Osteoblast (primary cell): Measurements from ENCODE around the gene VSTM1. TPM values are rescaled to one million over a fixed set of nuclear protein-coding genes. Genes with fewer than 3 reads are reported as not detected.

Source experiments
- DNase-seq: peaks from one replicate; pipeline ENCODE4 v3.0.0; 2011; ENCODE audit warnings: low spot score, mixed read lengths; ENCODE audit not compliant: insufficient read length; ENCODE audit errors: missing footprints
- H2AFZ ChIP-seq: 2 replicates; pipeline ENCODE4 v1.6.0; 2011; ENCODE audit warnings: mild to moderate bottlenecking, low read length
- H3K27ac ChIP-seq: 2 replicates; pipeline ENCODE4 v1.5.1; 2011; ENCODE audit warnings: mild to moderate bottlenecking, low read depth, low read length, moderate library complexity
- H3K27me3 ChIP-seq: 2 replicates; pipeline ENCODE4 v1.6.0; 2012; ENCODE audit warnings: mild to moderate bottlenecking, control low read depth, inconsistent platforms, low read length, moderate library complexity; ENCODE audit not compliant: insufficient read depth
- H3K36me3 ChIP-seq: 2 replicates; pipeline ENCODE4 v1.5.1; 2011; ENCODE audit warnings: mild to moderate bottlenecking, low read length, control low read depth, moderate library complexity; ENCODE audit not compliant: insufficient read depth
- H3K4me1 ChIP-seq: 2 replicates; pipeline ENCODE4 v1.5.1; 2011; ENCODE audit warnings: mild to moderate bottlenecking, low read length, control low read depth, moderate library complexity; ENCODE audit not compliant: insufficient read depth
- H3K4me2 ChIP-seq: 2 replicates; pipeline ENCODE4 v1.6.0; 2011; ENCODE audit warnings: mild to moderate bottlenecking, low read length; ENCODE audit not compliant: insufficient read depth
- H3K4me3 ChIP-seq: fragments of 200-600 bp; sonication (generic); 3 replicates; pipeline ENCODE4 v1.5.1; 2012; ENCODE audit warnings: mild to moderate bottlenecking, low read length, inconsistent platforms; ENCODE audit not compliant: insufficient read depth
- H3K79me2 ChIP-seq: 2 replicates; pipeline ENCODE4 v1.6.0; 2012; ENCODE audit warnings: mild to moderate bottlenecking, low read length, control low read depth, inconsistent platforms; ENCODE audit not compliant: insufficient read depth
- H3K9me3 ChIP-seq: 2 replicates; pipeline ENCODE4 v1.5.1; 2011; ENCODE audit warnings: low read depth, low read length, control low read depth
- H4K20me1 ChIP-seq: 2 replicates; pipeline ENCODE4 v1.6.0; 2012; ENCODE audit warnings: mild to moderate bottlenecking, low read length, control low read depth; ENCODE audit not compliant: insufficient read depth
- total RNA-seq: library from RNA; depleted of rRNA; stranded (reverse); fragments of >200 nt; gene quantifications from 2 replicates; pipeline ENCODE4 v1.2.3, GENCODE V29; 2012
- TF ChIP-seq, protein P1 (sequence below): IDR thresholded peaks from 2 replicates; pipeline ENCODE4 v1.5.1; 2011; ENCODE audit warnings: mild to moderate bottlenecking, low read depth, low read length, moderate library complexity; ENCODE audit errors: extremely low read depth

VSTM1 gene
- total RNA-seq, 1 donor: not detected

DNA sequence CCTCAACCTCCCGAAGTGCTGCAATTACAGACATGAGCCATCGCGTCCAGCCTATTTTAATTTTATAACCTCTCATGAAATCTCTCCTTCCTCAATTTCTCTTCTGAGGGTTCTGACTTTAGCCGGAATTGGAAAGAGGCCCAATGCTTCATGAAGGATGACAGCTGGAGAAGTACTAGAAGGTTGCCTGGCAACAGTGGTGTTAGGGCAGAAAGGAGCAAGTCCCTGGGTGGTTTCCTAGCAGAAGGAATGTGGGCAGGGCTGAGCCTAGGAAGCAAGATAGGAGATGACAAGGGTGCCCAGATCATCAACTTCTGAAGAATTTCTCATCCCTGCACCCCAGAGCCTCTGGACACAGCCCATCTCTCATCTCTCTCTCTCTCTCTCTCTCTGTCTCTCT, 46.4 kb downstream of the VSTM1 start:
- H3K36me3 ChIP-seq: no peaks in the 10 kb centered on the region
- H3K27me3 ChIP-seq: no peaks in the 10 kb centered on the region
- H3K4me2 ChIP-seq: no peak overlapping the region
- no peaks in the 10 kb centered on the region for H3K4me1 ChIP-seq
- no peak overlapping the region for H3K4me3 ChIP-seq
- H4K20me1 ChIP-seq: no peaks in the 10 kb centered on the region
- peak; percentile 48 for DNase-seq
- TF ChIP-seq, protein P1, sequence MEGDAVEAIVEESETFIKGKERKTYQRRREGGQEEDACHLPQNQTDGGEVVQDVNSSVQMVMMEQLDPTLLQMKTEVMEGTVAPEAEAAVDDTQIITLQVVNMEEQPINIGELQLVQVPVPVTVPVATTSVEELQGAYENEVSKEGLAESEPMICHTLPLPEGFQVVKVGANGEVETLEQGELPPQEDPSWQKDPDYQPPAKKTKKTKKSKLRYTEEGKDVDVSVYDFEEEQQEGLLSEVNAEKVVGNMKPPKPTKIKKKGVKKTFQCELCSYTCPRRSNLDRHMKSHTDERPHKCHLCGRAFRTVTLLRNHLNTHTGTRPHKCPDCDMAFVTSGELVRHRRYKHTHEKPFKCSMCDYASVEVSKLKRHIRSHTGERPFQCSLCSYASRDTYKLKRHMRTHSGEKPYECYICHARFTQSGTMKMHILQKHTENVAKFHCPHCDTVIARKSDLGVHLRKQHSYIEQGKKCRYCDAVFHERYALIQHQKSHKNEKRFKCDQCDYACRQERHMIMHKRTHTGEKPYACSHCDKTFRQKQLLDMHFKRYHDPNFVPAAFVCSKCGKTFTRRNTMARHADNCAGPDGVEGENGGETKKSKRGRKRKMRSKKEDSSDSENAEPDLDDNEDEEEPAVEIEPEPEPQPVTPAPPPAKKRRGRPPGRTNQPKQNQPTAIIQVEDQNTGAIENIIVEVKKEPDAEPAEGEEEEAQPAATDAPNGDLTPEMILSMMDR: no peak
- H3K79me2 ChIP-seq: no peaks in the 10 kb centered on the region
- H3K9me3 ChIP-seq: no peaks in the 10 kb centered on the region
- H3K27ac ChIP-seq: no peak overlapping the region
- H2AFZ ChIP-seq: no peak overlapping the region

DNA sequence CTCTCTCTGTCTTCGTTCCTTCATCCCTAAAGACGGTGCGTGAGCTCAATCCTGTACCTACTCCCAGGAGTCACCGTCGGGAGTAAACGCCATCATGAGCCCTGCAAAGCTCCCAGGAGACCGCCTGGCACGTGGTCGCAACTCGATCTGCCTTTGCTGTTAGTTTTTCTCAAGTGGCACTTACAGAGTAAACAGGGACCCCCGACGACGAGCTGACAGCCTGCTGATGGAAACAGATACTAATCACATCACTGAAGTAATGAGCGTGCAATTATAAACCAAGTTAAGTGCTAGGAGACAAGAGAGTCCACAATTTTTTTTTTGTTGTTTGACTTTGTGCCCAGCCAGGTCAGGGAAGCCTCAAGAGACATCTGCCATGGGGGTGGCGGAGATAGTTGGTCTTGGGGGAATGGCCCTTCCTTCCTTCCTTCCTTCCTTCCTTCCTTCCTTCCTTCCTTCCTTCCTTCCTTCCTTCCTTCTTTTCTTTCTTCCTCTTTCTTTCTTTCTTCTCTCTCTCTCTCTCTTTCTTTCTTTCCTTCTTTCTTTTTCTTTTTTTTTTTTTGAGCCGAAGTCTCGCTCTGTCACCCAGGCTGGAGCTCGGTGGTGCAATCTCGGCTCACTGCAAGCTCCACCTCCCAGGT, 48.7 kb downstream of the VSTM1 start:
- Histone ChIP-seq H4K20me1 (no peaks in the 10 kb centered on the region), H3K9me3 (no peaks in the 10 kb centered on the region), H3K4me1 (no peaks in the 10 kb centered on the region), H3K4me3 (no peak overlapping the region), H3K27ac (no peak overlapping the region), H3K79me2 (no peaks in the 10 kb centered on the region), H2AFZ (no peak overlapping the region), H3K4me2 (no peak overlapping the region), H3K36me3 (no peaks in the 10 kb centered on the region), H3K27me3 (no peaks in the 10 kb centered on the region)
- peak; percentile 68 for DNase-seq
- TF ChIP-seq, protein P1: no peak

DNA sequence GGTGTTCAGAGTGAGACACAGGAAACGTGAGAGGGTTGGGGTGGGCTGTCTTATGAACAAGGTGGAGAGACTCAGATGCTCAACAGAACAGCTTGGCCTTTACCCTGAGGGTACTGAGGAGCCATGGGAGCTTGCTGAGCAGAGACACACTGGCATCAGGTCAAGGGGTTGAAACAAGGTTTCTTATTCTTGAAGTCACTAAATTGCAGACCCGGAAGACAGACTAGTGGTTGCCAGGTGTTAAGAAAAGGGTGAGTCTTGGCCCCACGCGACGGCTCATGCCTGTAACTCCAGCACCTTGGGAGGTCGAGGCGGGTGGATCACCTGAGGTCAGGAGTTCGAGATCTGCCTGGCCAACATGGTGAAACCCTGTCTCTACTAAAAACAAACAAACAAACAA, 49.8 kb downstream of the VSTM1 start:
- Histone ChIP-seq H3K4me3 (no peak overlapping the region), H2AFZ (no peak overlapping the region), H4K20me1 (no peaks in the 10 kb centered on the region), H3K27me3 (no peaks in the 10 kb centered on the region), H3K4me2 (no peak overlapping the region), H3K4me1 (peaks cover under 1% of the 10 kb centered on the region), H3K36me3 (no peaks in the 10 kb centered on the region), H3K9me3 (no peaks in the 10 kb centered on the region), H3K27ac (no peak overlapping the region), H3K79me2 (no peaks in the 10 kb centered on the region)
- TF ChIP-seq, protein P1: no peak
- DNase-seq: no peak

DNA sequence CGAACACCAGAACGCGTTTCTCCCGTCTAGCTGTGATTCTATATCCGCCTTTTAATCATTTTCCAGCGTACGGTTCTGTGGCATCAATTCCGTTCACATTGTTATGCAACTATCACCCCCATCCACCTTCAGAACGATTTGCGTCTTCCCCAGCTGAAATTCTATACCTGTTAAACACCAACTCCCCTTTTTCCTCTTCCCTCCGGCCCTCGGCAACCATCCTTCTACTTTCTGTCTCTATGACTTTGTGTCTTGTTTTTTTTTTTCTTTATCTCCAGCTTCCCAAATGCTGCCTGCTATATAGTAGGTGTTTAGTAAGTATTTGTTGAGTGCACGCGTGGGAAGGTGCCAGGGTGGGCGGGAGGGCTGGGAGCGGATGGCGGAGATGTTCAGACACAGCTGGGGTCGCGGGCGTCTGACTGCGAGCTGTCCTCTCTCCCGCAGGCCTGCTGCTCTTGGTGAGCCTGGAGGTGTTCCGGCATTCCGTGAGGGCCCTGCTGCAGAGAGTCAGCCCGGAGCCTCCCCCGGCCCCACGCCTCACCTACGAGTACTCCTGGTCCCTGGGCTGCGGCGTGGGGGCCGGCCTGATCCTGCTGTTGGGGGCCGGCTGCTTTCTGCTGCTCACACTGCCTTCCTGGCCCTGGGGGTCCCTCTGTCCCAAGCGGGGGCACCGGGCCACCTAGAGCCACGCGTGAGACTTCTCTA, 52.0 kb downstream of the VSTM1 start:
- Histone ChIP-seq H3K4me3 (no peak overlapping the region), H3K27ac (no peak overlapping the region), H3K9me3 (no peaks in the 10 kb centered on the region), H3K36me3 (no peaks in the 10 kb centered on the region), H3K4me2 (no peak overlapping the region), H3K4me1 (peaks cover 13% of the 10 kb centered on the region), H3K27me3 (no peaks in the 10 kb centered on the region), H3K79me2 (no peaks in the 10 kb centered on the region), H2AFZ (no peak overlapping the region), H4K20me1 (no peaks in the 10 kb centered on the region)
- TF ChIP-seq, protein P1: no peak
- peak; percentile 71 for DNase-seq
